Measurements from ENCODE around the gene LRRC27. TPM values are rescaled to one million over a fixed set of nuclear protein-coding genes. Genes with fewer than 3 reads are reported as not detected.
"Not testable (repeated sequence)": the region's sequence is repeated elsewhere in the genome, so short reads cannot be mapped to it uniquely, and the experiment has no call there.

The LRRC27 gene
- total and polyA plus RNA-seq, 7 donors: 2.2 to 8.3 (median 2.5) TPM

DNA sequence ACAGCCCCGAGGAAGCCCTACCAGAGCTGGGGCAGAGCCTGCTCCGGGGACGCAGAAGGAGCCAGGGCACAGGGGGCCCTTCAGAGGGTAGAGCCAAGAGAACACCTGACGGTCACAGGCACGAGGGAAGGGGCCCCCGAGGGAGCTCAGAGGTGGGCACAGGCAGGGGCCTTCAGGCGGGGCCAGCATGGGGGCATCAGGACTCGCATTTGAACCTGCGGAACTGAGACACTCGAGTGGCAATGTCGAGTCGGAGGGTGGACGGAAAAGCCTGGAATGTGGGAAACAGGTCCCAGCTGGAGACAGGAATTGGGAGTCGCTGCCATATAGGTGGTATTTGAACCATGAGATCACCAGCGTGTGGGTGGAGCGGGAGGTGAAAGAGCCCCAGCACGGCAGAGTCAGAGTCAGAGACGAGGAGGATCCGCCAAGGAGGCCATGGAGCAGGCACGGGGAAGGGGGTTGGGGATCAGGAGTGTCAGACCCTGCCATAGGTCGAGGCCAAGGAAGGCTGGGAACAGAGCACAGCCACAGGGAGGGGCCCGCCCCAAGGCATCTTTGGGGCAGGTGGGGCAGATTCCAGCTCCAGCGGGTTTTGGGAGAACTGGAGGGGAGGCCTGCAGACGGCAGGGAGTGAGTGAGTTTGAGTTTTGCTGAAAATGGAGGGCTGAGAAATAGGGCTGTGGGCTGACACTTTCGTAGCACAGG lies 38.0 kb upstream of the LRRC27 start:
- Histone ChIP-seq H3K4me3 (no peak overlapping the region), H3K36me3 (ENCODE audit: insufficient read depth in 1 of 2, low read depth in 1 of 2) (no peaks in the 10 kb centered on the region), H3K27me3 (ENCODE audit: insufficient read depth in 3 of 3, low read length in 2 of 3) (peaks cover 0 to 8% (median 0%) of the 10 kb centered on the region in 3 donors), H3K4me1 (no peaks in the 10 kb centered on the region), H3K27ac (no peak overlapping the region), H3K9me3 (peaks cover 5% of the 10 kb centered on the region)
- ATAC-seq (no peak), DNase-seq (no peak)
- intact Hi-C loops (cut with DNase I): no loop called here
- 70 to 80% (median 74%) methylated on average over 24 to 25 of the region's 25 CpGs for WGBS, 3 donors
- no peak for TF ChIP-seq CTCF (IDR thresholded peaks at IDR 0.05)

- H3K27me3 ChIP-seq (ENCODE audit: insufficient read depth in 3 of 3, low read length in 2 of 3): peaks cover 0 to 8% (median 0%) of the 10 kb centered on the region in 3 donors
- intact Hi-C loops (cut with DNase I): no loop called here
Measured at GRCh38 chr10:132294561-132295318, 37.3 kb upstream of the LRRC27 start.

DNA sequence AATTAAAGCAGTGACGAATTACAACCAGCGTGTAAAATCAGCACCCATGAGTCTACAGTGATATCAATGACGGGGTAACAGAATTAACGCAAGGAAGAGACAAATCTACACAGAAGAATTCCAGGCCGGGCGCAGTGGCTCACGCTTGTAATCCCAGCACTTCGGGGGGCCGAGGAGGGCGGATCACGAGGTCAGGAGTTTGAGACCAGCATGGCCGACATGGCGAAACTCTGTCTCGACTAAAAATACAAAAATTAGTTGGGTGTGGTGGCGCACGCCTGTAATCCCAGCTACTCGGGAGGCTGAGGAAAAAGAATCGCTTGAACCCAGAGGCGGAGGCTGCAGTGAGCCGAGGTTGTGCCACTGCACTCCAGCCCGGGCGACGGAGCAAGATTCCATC lies 36.5 kb upstream of the LRRC27 start:
- ATAC-seq; H3K27me3 ChIP-seq (ENCODE audit: insufficient read depth in 3 of 3, low read length in 2 of 3); H3K9me3 ChIP-seq; H3K4me1 ChIP-seq; intact Hi-C loops (cut with DNase I); H3K4me3 ChIP-seq; H3K36me3 ChIP-seq (ENCODE audit: insufficient read depth in 1 of 2, low read depth in 1 of 2); H3K27ac ChIP-seq; DNase-seq: not testable (repeated sequence)
- WGBS, 3 donors: 87 to 93% (median 92%) methylated on average over 23 of the region's 23 CpGs

More at GRCh38 chr10:132294561-132295318, 37.3 kb upstream of the LRRC27 start:
- 62 to 73% (median 66%) methylated on average over 23 of the region's 23 CpGs for WGBS, 3 donors
- ATAC-seq (no peak), DNase-seq (no peak)
- TF ChIP-seq CTCF (IDR thresholded peaks at IDR 0.05): no peak
- H3K4me1 ChIP-seq: no peaks in the 10 kb centered on the region
- H3K27ac ChIP-seq: no peak overlapping the region
- H3K4me3 ChIP-seq: no peak overlapping the region
- H3K36me3 ChIP-seq (ENCODE audit: insufficient read depth in 1 of 2, low read depth in 1 of 2): no peaks in the 10 kb centered on the region
- no peaks in the 10 kb centered on the region for H3K9me3 ChIP-seq

DNA sequence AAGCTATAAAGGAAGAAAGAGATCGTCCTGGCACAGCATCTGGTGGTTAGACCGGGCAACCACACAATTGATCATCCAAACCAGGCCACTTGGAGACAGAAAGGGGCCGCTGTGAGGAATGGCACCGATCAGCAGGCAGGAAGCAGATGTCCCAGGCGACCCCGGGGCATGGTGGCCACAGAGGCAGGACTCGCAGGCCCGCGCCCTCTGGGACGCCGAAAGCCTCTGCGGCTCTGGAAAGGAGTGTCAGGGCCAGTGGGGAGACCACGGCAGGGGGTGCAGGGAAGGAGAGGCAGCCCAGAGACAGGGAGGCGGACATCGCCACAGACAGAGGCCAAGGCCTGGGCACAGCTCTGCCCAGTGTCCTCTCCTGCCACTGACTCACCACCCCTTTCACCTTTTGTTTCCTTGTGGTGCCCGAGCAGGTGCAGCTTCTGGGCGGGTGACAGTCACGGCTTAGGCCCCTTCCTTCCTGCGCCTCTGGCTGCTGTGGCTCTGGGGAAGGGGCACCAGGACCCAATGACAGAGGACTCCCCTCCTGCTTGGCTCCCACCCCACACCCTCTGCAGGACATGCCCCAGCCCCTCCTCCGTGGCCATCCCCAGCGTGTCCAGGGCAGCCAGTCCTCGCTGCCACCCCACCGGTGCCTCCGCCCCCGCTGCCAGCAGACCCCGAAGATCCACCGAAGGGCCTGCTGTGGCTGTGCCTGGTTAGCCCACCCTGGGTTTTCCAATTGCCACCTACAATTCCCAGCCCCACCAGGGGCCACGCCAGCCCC lies 35.1 kb upstream of the LRRC27 start:
- no peak for TF ChIP-seq CTCF (IDR thresholded peaks at IDR 0.05)
- no peak overlapping the region for H3K4me3 ChIP-seq
- intact Hi-C loops (cut with DNase I): loop anchor here in 1 of 2 donors (1.0 kb wide), 1 partner anchor 20 kb away; no protein-coding TSS in a partner anchor
- WGBS, 3 donors: 87 to 91% (median 88%) methylated on average over 28 of the region's 28 CpGs
- peaks cover 0 to 8% (median 2%) of the 10 kb centered on the region in 3 donors for H3K27me3 ChIP-seq (ENCODE audit: insufficient read depth in 3 of 3, low read length in 2 of 3)
- no peaks in the 10 kb centered on the region for H3K4me1 ChIP-seq
- no peaks in the 10 kb centered on the region for H3K9me3 ChIP-seq
- DNase-seq: no peak
- H3K27ac ChIP-seq: no peak overlapping the region
- no peaks in the 10 kb centered on the region for H3K36me3 ChIP-seq (ENCODE audit: insufficient read depth in 1 of 2, low read depth in 1 of 2)
- no peak for ATAC-seq

- no peak for DNase-seq
- 27 to 31% (median 30%) methylated on average over 9 of the region's 9 CpGs for WGBS, 3 donors
- no peak overlapping the region for H3K4me3 ChIP-seq
- no peaks in the 10 kb centered on the region for H3K36me3 ChIP-seq (ENCODE audit: insufficient read depth in 1 of 2, low read depth in 1 of 2)
- H3K27me3 ChIP-seq (ENCODE audit: insufficient read depth in 3 of 3, low read length in 2 of 3): peaks cover 0 to 7% (median 2%) of the 10 kb centered on the region in 3 donors
- H3K27ac ChIP-seq: no peak overlapping the region
- ATAC-seq: no peak
- intact Hi-C loops (cut with DNase I): no loop called here
- no peaks in the 10 kb centered on the region for H3K4me1 ChIP-seq
- TF ChIP-seq CTCF (IDR thresholded peaks at IDR 0.05): no peak
- H3K9me3 ChIP-seq: no peaks in the 10 kb centered on the region
Measured at GRCh38 chr10:132297526-132297925, 34.5 kb upstream of the LRRC27 start.
